Measurements from ENCODE around the gene HDAC4.
A peak's percentile ranks its signal among the peaks of the same experiment; 100 is the strongest.

Gene HDAC4

GRCh38 chr2:239128706-239129105 lies 272.1 kb downstream of the HDAC4 start:
- no peak for DNase-seq

DNA sequence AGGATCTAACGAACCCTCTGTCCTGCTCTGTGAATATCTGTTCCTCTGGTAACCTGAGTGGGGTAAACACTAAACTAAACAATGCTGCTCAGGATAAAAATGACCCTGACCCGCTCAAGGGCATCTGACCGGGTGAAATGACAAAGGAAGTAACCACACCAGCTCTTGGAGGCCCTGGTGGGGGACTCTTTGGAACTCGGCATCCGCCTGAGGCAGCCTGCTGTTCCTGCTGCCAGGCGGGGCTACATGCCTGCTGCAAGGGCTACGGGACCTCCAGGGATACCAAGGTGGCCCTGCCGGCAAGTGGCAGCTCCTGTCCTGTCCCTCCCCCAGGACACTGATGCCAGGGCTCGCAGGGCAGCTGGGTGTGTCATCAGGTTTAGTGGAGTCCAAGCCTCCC lies 273.3 kb downstream of the HDAC4 start:
- DNase-seq = no peak

- DNase-seq = no peak
Measured at GRCh38 chr2:239125726-239126675, 274.8 kb downstream of the HDAC4 start.

GRCh38 chr2:239124152-239124899 lies 276.5 kb downstream of the HDAC4 start:
- no peak for DNase-seq

- DNase-seq = no peak
Measured at GRCh38 chr2:239122421-239123110, 278.3 kb downstream of the HDAC4 start.

DNA sequence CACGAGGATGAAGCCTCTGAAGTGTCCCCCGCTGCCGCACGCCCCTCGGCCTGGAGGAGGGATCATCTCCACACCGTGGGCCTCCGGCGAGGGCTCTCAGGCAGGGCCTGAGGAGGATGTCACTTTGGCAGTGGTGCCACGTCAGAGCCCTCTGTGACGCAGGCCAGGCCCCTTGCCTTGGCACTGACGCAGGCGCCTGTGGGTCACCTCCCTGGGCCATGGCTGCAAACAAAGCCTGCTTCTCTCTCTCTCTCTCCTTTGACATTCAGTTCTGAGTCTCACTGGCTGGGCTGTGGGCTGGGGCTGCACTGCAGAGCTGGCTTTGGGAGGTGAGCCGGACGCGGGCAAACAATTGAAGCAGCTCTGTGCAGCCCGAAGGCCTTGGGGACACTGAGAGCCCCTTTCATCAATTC lies 279.2 kb downstream of the HDAC4 start:
- no peak for DNase-seq

DNA sequence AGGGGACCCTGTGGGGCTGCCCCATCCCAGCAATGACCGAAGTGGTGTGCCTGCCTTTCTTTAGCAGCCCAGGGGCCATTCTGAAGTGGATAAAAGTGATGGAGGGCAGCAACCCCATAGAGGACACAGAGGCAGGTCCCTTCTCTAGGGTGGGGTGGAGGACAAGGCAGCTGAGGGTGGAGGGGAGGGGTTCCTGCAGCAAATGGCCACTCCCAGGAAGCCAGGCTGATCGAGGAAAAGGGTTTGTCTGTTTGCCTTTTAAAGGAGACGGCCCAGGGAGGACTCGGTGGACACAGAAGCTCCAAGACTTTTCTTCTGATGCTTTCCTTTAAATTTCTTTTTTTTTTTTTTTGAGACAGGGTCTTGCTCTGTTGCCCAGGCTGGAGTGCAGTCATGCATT lies 280.2 kb downstream of the HDAC4 start:
- DNase-seq = no peak

GRCh38 chr2:239119346-239120126 lies 281.3 kb downstream of the HDAC4 start:
- no peak for DNase-seq

GRCh38 chr2:239118675-239119211 lies 282.1 kb downstream of the HDAC4 start:
- DNase-seq = no peak

GRCh38 chr2:239118264-239118663 lies 282.6 kb downstream of the HDAC4 start:
- DNase-seq = no peak

- no peak for DNase-seq
Measured at GRCh38 chr2:239117831-239118230, 283.0 kb downstream of the HDAC4 start.

DNA sequence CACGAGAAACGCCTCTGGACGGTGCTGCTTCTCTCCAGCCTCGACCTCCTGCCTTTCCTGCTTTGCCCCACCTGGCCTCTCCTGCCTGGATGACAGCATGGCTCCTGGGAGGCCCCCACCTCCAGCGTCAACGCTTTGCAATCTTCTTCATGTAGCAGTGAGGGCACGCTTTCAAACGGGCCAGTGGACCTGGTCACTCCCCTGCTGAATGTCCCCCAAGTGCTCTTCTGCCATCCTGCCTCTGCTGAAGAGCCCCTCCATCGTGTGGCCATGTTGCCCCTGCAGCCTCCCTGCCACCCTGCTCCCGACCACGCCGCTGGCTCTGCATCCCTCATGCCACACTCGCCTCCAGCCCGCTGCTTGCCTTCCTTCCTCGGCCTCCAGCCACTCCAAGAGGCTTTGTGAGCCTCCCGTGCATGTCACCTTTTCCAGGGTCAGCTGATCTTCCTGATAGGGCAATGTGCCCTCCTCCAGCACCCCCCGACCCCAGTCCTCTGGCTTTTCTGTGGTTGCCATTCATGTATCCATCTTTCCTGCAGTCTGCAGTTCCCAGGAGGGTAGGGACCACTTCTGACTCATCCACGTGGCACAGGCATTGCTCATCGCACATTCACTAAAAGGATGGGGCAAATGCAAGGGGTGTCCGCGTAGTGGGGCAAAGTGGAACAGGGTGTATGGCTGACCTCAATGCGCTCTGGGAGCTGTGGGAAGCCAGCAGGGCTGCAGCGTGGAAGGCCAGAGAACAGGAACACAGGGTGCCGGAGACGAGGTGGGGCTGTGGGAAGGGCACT lies 284.2 kb downstream of the HDAC4 start:
- no peak for DNase-seq

GRCh38 chr2:239115616-239116015 lies 285.2 kb downstream of the HDAC4 start:
- no peak for DNase-seq

GRCh38 chr2:239114616-239115265 lies 286.1 kb downstream of the HDAC4 start:
- DNase-seq = no peak

GRCh38 chr2:239114119-239114581 lies 286.7 kb downstream of the HDAC4 start:
- peak; percentile 36 for DNase-seq

GRCh38 chr2:239113615-239114014 lies 287.2 kb downstream of the HDAC4 start:
- no peak for DNase-seq

- DNase-seq = no peak
Measured at GRCh38 chr2:239113171-239113570, 287.6 kb downstream of the HDAC4 start.

DNA sequence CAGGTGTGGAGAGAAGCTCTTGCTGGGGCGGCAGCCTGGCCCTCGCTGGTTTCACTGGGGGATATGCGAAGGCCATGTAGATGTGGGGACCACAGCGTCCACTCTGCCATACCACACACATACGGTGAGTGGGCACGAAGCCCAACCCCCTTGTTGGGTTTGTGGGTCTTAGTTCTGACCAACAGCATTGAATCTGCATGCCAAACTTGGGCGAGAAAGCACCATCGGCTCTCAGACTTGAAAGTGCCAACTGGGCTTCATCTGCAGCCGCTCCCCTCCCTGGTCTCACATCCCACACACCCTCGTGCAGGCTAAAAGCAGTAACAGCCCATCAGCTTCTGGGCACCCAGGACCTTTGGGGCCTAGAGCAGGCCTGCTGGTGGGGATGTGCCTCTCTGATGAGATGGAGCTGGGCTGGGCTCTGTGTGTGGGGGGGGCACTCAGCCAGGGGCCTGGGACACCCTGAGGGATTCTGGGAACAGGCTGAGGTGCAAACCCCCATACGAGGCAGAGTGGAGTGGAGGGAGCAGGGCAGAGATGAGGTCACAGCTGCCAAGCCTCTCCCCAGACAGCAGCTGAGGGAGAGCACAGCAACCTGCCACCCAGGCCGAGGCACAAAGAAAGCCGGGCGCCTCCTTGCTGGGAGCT lies 288.6 kb downstream of the HDAC4 start:
- no peak for DNase-seq

DNA sequence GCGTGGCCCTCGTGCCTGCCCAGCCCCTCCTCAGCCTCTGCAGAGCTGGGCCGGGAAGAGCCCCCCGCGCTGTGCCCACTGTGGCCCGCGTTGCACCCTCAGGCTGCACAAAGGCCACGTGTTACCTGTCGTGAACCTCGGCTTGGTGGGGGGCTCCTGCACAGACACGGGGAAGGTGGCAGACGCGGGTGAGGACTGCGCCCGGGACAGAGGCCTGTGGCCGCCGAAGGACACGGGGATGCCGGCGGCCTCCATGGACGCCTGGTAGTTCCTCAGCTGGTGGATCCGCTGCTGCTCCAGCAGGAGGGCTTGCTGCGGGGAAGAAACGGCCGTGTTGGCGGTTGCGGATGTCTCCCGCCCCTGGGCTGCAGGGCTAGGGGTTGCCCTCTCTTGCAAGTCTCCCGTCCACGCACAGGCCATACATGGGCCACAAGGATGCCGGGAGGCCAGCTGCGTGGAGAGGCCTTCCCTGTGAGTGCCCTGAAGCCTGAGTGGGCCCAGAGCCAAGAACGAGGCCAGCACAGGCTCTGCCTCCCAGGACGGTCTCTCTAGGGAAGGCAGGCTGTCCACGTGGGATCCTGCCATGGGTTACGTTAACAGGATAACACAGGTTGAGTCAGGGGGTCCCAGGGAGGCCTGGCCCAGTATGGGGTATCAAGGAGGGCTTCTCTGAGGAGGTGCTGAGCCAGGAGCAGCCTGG lies 289.3 kb downstream of the HDAC4 start:
- no peak for DNase-seq

Measured in NCI-H510A treated with DMSO at 0.1 percent for 48 hours (cell line).